ENCODE data around the gene FMNL3.
A peak's percentile ranks its signal among the peaks of the same experiment; 100 is the strongest.

Gene FMNL3

DNA sequence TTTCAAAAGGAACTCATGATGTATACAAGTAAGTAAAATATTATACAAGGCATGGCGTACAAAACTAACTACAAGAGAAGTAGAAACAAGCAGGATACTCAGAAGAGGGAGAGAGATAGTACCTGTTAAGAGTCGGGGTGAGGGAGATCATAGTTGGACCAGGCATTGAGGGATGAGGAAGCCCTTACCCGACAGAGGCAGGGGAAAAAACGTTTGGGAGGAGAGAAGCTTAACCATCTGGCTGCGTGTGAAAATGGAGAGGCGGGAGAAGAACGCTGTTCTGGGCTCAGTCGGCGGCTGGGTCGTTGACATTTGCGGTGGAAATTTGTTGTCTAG is 575 bp upstream of the FMNL3 start:
- DNase-seq (ENCODE audit: low read depth, low spot score): no peak
- Histone ChIP-seq H3K9ac (ENCODE audit: insufficient read length, low read depth) (no peak overlapping the region), H3K27me3 (ENCODE audit: insufficient read depth, insufficient read length) (peaks cover 25% of the 10 kb centered on the region), H3K4me1 (ENCODE audit: insufficient read depth, insufficient read length) (peaks cover 13% of the 10 kb centered on the region), H3K4me3 (ENCODE audit: insufficient read length, low read depth) (no peak overlapping the region), H3K36me3 (ENCODE audit: insufficient read depth, insufficient read length, low read length) (peaks cover 4% of the 10 kb centered on the region), H3K9me3 (ENCODE audit: insufficient read depth, low read length) (peaks cover 15% of the 10 kb centered on the region; the same call in 1 of the 2 replicates)
- TF ChIP-seq SUZ12 (IDR thresholded peaks at IDR 0.05; ENCODE audit: extremely low read depth, insufficient read depth, insufficient read length): no peak

DNA sequence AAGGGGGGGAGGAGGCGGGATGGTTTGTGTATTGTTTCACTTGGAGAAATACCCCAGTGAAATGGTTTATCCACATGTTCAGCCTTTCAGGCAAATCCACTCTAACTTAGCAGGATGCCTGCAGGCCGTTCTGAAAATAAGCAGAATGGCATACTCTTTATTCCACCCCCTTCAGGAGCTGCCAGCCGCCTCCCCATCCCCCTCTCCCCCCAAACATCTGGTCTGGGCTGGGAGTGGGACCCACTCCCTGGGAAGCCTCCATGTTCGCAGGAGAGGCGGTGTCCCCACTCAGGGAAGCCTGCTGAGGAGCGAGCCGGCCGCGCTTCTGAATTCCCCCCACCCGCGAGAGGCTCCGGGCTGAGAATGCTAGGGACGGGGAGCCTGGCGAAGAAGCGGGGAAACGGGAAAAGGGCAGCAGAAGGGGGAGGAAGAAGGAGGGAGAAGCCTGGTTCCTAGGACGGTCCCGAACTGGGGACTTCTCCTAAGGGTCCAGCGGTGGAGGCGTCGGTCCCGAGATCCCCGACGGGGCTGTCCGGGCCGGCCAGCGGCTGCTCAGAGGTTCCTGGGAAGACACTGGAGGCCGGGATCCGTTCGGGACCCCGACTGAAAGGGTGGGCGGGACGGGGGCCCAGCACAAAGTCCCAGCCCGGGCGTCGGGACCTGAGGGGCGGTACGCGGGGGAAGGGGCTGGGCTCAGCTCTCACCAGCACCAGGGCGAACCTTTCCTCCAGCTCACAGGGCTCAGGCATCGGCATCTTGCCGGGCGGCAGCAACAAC is 666 bp downstream of the FMNL3 start:
- Histone ChIP-seq H3K27me3 (ENCODE audit: insufficient read depth, insufficient read length) (peaks cover 25% of the 10 kb centered on the region), H3K4me1 (ENCODE audit: insufficient read depth, insufficient read length) (peaks cover 13% of the 10 kb centered on the region), H3K36me3 (ENCODE audit: insufficient read depth, insufficient read length, low read length) (peaks cover 4% of the 10 kb centered on the region), H3K4me3 (ENCODE audit: insufficient read length, low read depth) (peak overlapping the region; percentile 69), H3K9ac (ENCODE audit: insufficient read length, low read depth) (peak overlapping the region; percentile 82), H3K9me3 (ENCODE audit: insufficient read depth, low read length) (peaks cover 15% of the 10 kb centered on the region; the same call in 1 of the 2 replicates)
- DNase-seq (ENCODE audit: low read depth, low spot score): no peak
- TF ChIP-seq ZNF274 (IDR thresholded peaks at IDR 0.05; ENCODE audit: low read depth, low read length) (no peak), SUZ12 (IDR thresholded peaks at IDR 0.05; ENCODE audit: extremely low read depth, insufficient read depth, insufficient read length) (no peak), YY1 (IDR thresholded peaks at IDR 0.05; ENCODE audit: insufficient read depth, insufficient read length) (no peak)

DNA sequence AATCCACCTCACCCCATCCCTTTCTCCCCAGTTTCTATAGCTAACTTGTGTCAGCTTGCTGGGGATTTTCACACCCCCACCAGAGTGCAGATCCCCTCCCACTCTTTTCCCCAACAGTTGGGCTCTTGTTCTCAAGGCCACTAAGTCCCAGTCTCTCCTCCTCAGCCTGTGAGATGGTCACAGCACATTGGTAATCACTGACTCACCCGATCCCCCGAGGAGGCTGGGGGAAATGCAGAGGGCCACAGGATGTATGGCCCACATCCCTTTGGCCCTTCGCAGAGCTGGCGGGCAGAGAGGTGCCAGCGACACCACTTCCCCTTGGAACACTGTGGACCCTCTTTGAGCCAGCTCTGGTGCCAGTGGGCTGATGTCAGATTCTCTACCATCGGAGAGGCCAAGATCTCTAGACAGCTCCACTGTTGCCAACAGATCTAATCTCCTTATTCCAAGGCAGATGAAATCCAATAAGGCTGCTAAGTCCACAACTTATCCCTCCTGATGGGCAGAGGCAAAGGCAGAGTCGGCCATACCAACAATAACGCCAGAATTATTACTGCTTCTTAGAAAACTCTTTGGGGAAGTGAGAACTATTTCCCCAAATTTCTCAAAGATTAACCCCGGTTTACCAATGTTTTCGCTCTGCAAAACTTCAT is 1.6 kb downstream of the FMNL3 start:
- no peak for DNase-seq (ENCODE audit: low read depth, low spot score)
- Histone ChIP-seq H3K9ac (ENCODE audit: insufficient read length, low read depth) (peak overlapping the region; percentile 23), H3K27me3 (ENCODE audit: insufficient read depth, insufficient read length) (peaks cover 25% of the 10 kb centered on the region), H3K9me3 (ENCODE audit: insufficient read depth, low read length) (peaks cover 15% of the 10 kb centered on the region; the same call in 1 of the 2 replicates), H3K4me3 (ENCODE audit: insufficient read length, low read depth) (peak overlapping the region; percentile 6), H3K36me3 (ENCODE audit: insufficient read depth, insufficient read length, low read length) (peaks cover 4% of the 10 kb centered on the region), H3K4me1 (ENCODE audit: insufficient read depth, insufficient read length) (peaks cover 13% of the 10 kb centered on the region)
- no peak for TF ChIP-seq ZNF274 (IDR thresholded peaks at IDR 0.05; ENCODE audit: low read depth, low read length)
- TF ChIP-seq YY1 (IDR thresholded peaks at IDR 0.05; ENCODE audit: insufficient read depth, insufficient read length): no peak
- no peak for TF ChIP-seq SUZ12 (IDR thresholded peaks at IDR 0.05; ENCODE audit: extremely low read depth, insufficient read depth, insufficient read length)

DNA sequence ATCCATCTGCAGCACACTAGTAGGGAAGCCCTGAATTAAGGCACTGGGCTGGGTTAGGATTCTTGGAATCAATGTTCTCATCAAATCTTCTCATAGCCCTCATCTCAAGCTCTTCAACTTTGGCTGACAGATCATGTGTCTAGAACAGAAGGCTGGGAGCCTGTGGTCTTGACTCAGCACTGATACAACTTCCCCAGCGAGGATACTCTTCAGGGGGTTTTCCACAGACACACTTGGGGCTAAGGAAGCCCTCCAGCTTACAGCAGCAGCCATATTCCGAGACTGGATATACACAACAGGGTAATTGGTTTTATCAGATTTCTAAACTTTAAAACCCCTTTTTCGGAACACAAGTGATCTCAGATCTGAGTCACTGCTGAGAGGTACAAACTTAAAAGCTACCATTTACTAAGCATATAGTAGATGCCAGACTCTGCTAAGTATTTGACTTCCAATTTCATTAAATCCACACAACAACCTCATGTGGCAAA is 3.5 kb downstream of the FMNL3 start:
- H3K4me3 ChIP-seq (ENCODE audit: insufficient read length, low read depth): no peak overlapping the region
- TF ChIP-seq ZNF274 (IDR thresholded peaks at IDR 0.05; ENCODE audit: low read depth, low read length) (no peak), SUZ12 (IDR thresholded peaks at IDR 0.05; ENCODE audit: extremely low read depth, insufficient read depth, insufficient read length) (no peak), YY1 (IDR thresholded peaks at IDR 0.05; ENCODE audit: insufficient read depth, insufficient read length) (no peak)
- H3K9me3 ChIP-seq (ENCODE audit: insufficient read depth, low read length): peaks cover 10% of the 10 kb centered on the region; the same call in 1 of the 2 replicates
- peaks cover 17% of the 10 kb centered on the region for H3K4me1 ChIP-seq (ENCODE audit: insufficient read depth, insufficient read length)
- H3K9ac ChIP-seq (ENCODE audit: insufficient read length, low read depth): no peak overlapping the region
- peaks cover 11% of the 10 kb centered on the region for H3K27me3 ChIP-seq (ENCODE audit: insufficient read depth, insufficient read length)
- peaks cover 4% of the 10 kb centered on the region for H3K36me3 ChIP-seq (ENCODE audit: insufficient read depth, insufficient read length, low read length)
- no peak for DNase-seq (ENCODE audit: low read depth, low spot score)

DNA sequence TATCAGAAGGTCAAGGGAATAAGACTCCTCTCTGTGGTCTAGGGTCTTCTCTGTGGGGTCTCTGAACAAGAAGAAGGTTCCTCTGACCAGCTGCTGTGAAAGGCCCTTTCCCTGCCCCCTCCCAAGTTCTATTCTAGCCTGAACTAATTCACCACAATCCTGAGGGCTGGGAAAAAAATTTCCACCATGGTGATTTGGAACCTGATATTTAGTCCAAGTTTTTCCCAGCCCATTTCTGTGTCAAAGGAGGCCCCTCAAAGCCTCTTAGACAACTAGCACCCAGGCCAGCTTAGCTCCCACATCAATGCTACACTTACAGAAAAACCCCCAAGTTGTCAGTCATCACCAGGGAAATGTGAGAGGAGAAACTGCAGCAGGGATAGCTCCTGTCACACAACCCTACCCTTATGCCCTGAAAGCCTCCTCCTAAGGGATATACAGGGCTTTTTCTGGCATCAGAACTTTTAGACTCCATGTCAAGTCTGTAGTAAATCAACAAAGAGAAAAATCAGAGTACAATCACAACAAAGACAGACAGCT is 4.5 kb downstream of the FMNL3 start:
- Histone ChIP-seq H3K4me1 (ENCODE audit: insufficient read depth, insufficient read length) (peaks cover 17% of the 10 kb centered on the region), H3K4me3 (ENCODE audit: insufficient read length, low read depth) (no peak overlapping the region), H3K9ac (ENCODE audit: insufficient read length, low read depth) (no peak overlapping the region), H3K9me3 (ENCODE audit: insufficient read depth, low read length) (peaks cover under 1% of the 10 kb centered on the region; the same call in 1 of the 2 replicates), H3K27me3 (ENCODE audit: insufficient read depth, insufficient read length) (peaks cover 2% of the 10 kb centered on the region), H3K36me3 (ENCODE audit: insufficient read depth, insufficient read length, low read length) (peaks cover 4% of the 10 kb centered on the region)
- TF ChIP-seq SUZ12 (IDR thresholded peaks at IDR 0.05; ENCODE audit: extremely low read depth, insufficient read depth, insufficient read length) (no peak), ZNF274 (IDR thresholded peaks at IDR 0.05; ENCODE audit: low read depth, low read length) (no peak), YY1 (IDR thresholded peaks at IDR 0.05; ENCODE audit: insufficient read depth, insufficient read length) (no peak)
- DNase-seq (ENCODE audit: low read depth, low spot score): no peak

DNA sequence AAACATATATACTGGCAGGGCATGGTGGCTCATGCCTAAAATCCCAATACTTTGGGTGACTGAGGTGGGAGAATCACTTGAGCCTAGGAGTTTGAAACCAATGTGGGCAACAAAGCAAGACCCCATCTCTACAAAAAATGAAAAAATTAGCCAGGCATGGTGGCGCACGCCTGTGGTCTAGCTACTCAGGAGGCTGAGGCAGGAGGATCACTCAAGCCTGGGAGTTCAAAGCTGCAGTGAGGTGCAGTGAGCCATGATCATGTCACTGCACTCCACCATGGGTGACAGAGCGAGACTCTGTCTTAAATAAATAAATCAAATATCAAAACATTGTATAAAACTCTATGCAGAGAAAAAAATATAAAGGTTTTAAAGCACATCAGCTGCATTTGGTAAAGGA is 5.2 kb downstream of the FMNL3 start:
- Histone ChIP-seq H3K9me3 (ENCODE audit: insufficient read depth, low read length) (no peaks in the 10 kb centered on the region), H3K27me3 (ENCODE audit: insufficient read depth, insufficient read length) (no peaks in the 10 kb centered on the region), H3K4me3 (ENCODE audit: insufficient read length, low read depth) (no peak overlapping the region), H3K4me1 (ENCODE audit: insufficient read depth, insufficient read length) (peaks cover 20% of the 10 kb centered on the region), H3K36me3 (ENCODE audit: insufficient read depth, insufficient read length, low read length) (peaks cover 4% of the 10 kb centered on the region), H3K9ac (ENCODE audit: insufficient read length, low read depth) (no peak overlapping the region)
- DNase-seq (ENCODE audit: low read depth, low spot score): no peak
- TF ChIP-seq ZNF274 (IDR thresholded peaks at IDR 0.05; ENCODE audit: low read depth, low read length): no peak
- no peak for TF ChIP-seq YY1 (IDR thresholded peaks at IDR 0.05; ENCODE audit: insufficient read depth, insufficient read length)
- no peak for TF ChIP-seq SUZ12 (IDR thresholded peaks at IDR 0.05; ENCODE audit: extremely low read depth, insufficient read depth, insufficient read length)

Data from NT2/D1 (cell line).